HepG2 (cell line): ENCODE data around the gene NME7. TPM values are rescaled to one million over a fixed set of nuclear protein-coding genes. Genes with fewer than 3 reads are reported as not detected.

Experiments used
- ATAC-seq: fragments of 200-7000 bp; cut with Tn5 transposase; 3 replicates; pipeline ENCODE4 v1.9.1; 2020; ENCODE audit warnings: mild to moderate bottlenecking, moderate library complexity
- BruUV-seq: library from RNA; stranded (reverse); fragments of 400-500 nt; replicated peaks from 2 replicates; lab custom pipeline; 2021; lab: Mats Ljungman, UMichigan
- CTCF ChIA-PET: fragments of 300-600 bp; formaldehyde crosslinking; extraction: SDS; loops from one replicate; lab custom pipeline; 2021; ENCODE audit warnings: low total read pairs, inconsistent platforms, low intra/inter-chr PET ratio; lab: Yijun Ruan, JAX
- POLR2A ChIA-PET: fragments of 350-600 bp; sonication (Branson Sonifier 250); formaldehyde crosslinking; loops from one replicate; lab custom pipeline; 2020; ENCODE audit warnings: antibody characterized with exemption, inconsistent platforms; lab: Yijun Ruan, JAX
- DNase-seq: peaks from one replicate; pipeline ENCODE4 v3.0.0-alpha.2; 2015; ENCODE audit warnings: low spot score
- FAIRE-seq: peaks from 3 replicates; lab custom pipeline; 2011; peaks lifted over from hg19 to GRCh38; lab: Jason Lieb, UNC
- H2AFZ ChIP-seq: one replicate; pipeline ENCODE4 v1.6.1; 2011; ENCODE audit warnings: low read length, inconsistent platforms
- H3K27ac ChIP-seq: fragments of 300-600 bp; 3 replicates; pipeline ENCODE4 v1.8.0; 2011; ENCODE audit warnings: mixed run types, mild to moderate bottlenecking, mixed read lengths, low read length, inconsistent platforms; ENCODE audit not compliant: insufficient read depth; ENCODE audit errors: extremely low read length
- H3K27me3 ChIP-seq, 2 experiments: fragments of 200-600 bp in 1 of 2; 2 replicates in 1 of 2; 3 replicates in 1 of 2; pipeline versions ENCODE4 v1.6.0 to v1.8.0; 2011; ENCODE audit warnings: low read length in 2 of 2, mild to moderate bottlenecking in 2 of 2, moderate library complexity in 2 of 2, inconsistent platforms in 1 of 2; ENCODE audit not compliant: insufficient read depth in 2 of 2, control insufficient read depth in 1 of 2
- H3K36me3 ChIP-seq, 2 experiments: fragments of 200-600 bp in 1 of 2; replicated peaks in 1 of 2; 2 replicates in 1 of 2; 3 replicates in 1 of 2; pipeline versions ENCODE4 v1.5.1 to v1.8.0; 2011; ENCODE audit warnings: low read length in 2 of 2, inconsistent platforms in 1 of 2; ENCODE audit not compliant: insufficient read depth in 2 of 2, control insufficient read depth in 1 of 2
- H3K4me1 ChIP-seq: 2 replicates; pipeline ENCODE4 v1.5.1; 2012; ENCODE audit warnings: low read length, inconsistent platforms; ENCODE audit not compliant: insufficient read depth
- H3K4me2 ChIP-seq: 2 replicates; pipeline ENCODE4 v1.6.0; 2011; ENCODE audit warnings: low read depth, low read length, inconsistent platforms
- H3K4me3 ChIP-seq, 3 experiments: fragments of 200-600 bp in 1 of 3; sonication (generic), shearing (Covaris generic) in 1 of 3; replicated peaks in 1 of 3; 2 replicates each; pipeline ENCODE4 v1.5.1; 2011 to 2016; ENCODE audit warnings: low read length in 3 of 3, inconsistent platforms in 2 of 3, low read depth in 2 of 3, mild to moderate bottlenecking in 2 of 3, control low read depth in 1 of 3, mixed read lengths in 1 of 3; ENCODE audit not compliant: insufficient read depth in 1 of 3
- H3K79me2 ChIP-seq: one replicate; pipeline ENCODE4 v1.6.1; 2011; ENCODE audit warnings: low read length, inconsistent platforms; ENCODE audit not compliant: insufficient read depth
- H3K9ac ChIP-seq: 2 replicates; pipeline ENCODE4 v1.6.0; 2011; ENCODE audit warnings: mild to moderate bottlenecking, low read depth, low read length, inconsistent platforms; ENCODE audit not compliant: insufficient read depth
- H3K9me3 ChIP-seq: 2 replicates; pipeline ENCODE4 v1.5.1; 2012; ENCODE audit warnings: mild to moderate bottlenecking, low read length
- H4K20me1 ChIP-seq: 2 replicates; pipeline ENCODE4 v1.6.0; 2011; ENCODE audit warnings: inconsistent platforms, mild to moderate bottlenecking, low read length, moderate library complexity; ENCODE audit not compliant: insufficient read depth
- ATF4 ChIP-seq, 2 experiments: fragments of 450-650 bp in 1 of 2; sonication (generic) in 1 of 2; formaldehyde crosslinking; IDR thresholded peaks; 2 replicates each; pipeline versions ENCODE4 v1.5.0 to v1.8.0; 2020 to 2022; ENCODE audit warnings: mild to moderate bottlenecking in 1 of 2, missing genetic modification reagents in 1 of 2
- CENPBD1 ChIP-seq: sonication (generic); formaldehyde crosslinking; IDR thresholded peaks from 2 replicates; pipeline ENCODE4 v1.8.0; 2022; ENCODE audit warnings: missing genetic modification reagents, low read depth, mild to moderate bottlenecking, borderline replicate concordance
- HMG20A ChIP-seq: IDR thresholded peaks from 2 replicates; pipeline ENCODE4 v1.6.1; 2016; ENCODE audit warnings: borderline replicate concordance
- SOX6 ChIP-seq, 2 experiments: fragments of 450-650 bp in 1 of 2; sonication (generic) in 1 of 2; formaldehyde crosslinking in 1 of 2; IDR thresholded peaks; 2 replicates each; pipeline versions ENCODE4 v1.4.0 to v1.6.1; 2017 to 2020; ENCODE audit warnings: antibody characterized with exemption in 1 of 2, mild to moderate bottlenecking in 1 of 2, missing genetic modification reagents in 1 of 2
- TFDP1 ChIP-seq: IDR thresholded peaks from 2 replicates; pipeline ENCODE4 v1.6.1; 2016; ENCODE audit warnings: missing compliant biosample characterization, missing genetic modification reagents, borderline replicate concordance
- TRIM24 ChIP-seq: sonication (generic); formaldehyde crosslinking; IDR thresholded peaks from 2 replicates; pipeline ENCODE4 v1.8.0; 2022; ENCODE audit warnings: mild to moderate bottlenecking, missing genetic modification reagents
- ZFAT ChIP-seq: sonication (generic); formaldehyde crosslinking; conservative IDR thresholded peaks from 2 replicates; pipeline ENCODE4 v1.8.1; 2023; ENCODE audit warnings: missing genetic modification reagents, inconsistent platforms
- ZNF354B ChIP-seq: sonication (generic); formaldehyde crosslinking; IDR thresholded peaks from 2 replicates; pipeline ENCODE4 v1.8.0; 2022; ENCODE audit warnings: mild to moderate bottlenecking, missing genetic modification reagents
- ZSCAN25 ChIP-seq: sonication (generic); formaldehyde crosslinking; IDR thresholded peaks from 2 replicates; pipeline ENCODE4 v1.8.0; 2022; ENCODE audit warnings: mild to moderate bottlenecking, missing genetic modification reagents
- WGBS: methylation state at CpG from one replicate; pipeline ENCODE4 v1.1.6; 2017; ENCODE audit warnings: low lambda C conversion rate; 5-methylcytosine and 5-hydroxymethylcytosine counted together
- in situ Hi-C: cut with HindIII; loops from 2 replicates; pipeline ENCODE4 v1.10.0; 2017; ENCODE audit warnings: low pct_unique_long_range_greater_than_20kb; ENCODE audit not compliant: extremely low pct_ligation_motif_present
- intact Hi-C: fragments of 100-400 bp; cut with micrococcal nuclease; formaldehyde crosslinking; loops from one replicate; pipeline ENCODE4 v1.10.0; 2022; ENCODE audit not compliant: unreplicated experiment
- polyA plus RNA-seq, 8 experiments: library from polyadenylated mRNA; depleted of rRNA in 3 of 8; stranded (reverse) in 7 of 8; unstranded in 1 of 8; fragments of >200 nt; fragmentation: Illumina TruSeq in 4 of 8; extraction: Trizol in 4 of 8; gene quantifications; 2 replicates each; pipeline versions ENCODE4 v1.2.1 to v1.2.3, GENCODE V29; 2011 to 2016; ENCODE audit warnings: low read depth in 4 of 8, missing spikeins in 1 of 8, mixed read lengths in 1 of 8; ENCODE audit not compliant: insufficient read depth in 1 of 8
- total RNA-seq, 5 experiments: library from RNA; depleted of rRNA; stranded (reverse); fragments of >200 nt; fragmentation: Illumina TruSeq; extraction: Trizol; gene quantifications; 2 replicates each; pipeline ENCODE4 v1.2.3, GENCODE V29; 2016; ENCODE audit warnings: low read depth in 1 of 5
- TF ChIP-seq, protein P1 (sequence below): sonication (generic); formaldehyde crosslinking; IDR thresholded peaks from 2 replicates; pipeline ENCODE4 v1.4.0; 2020; ENCODE audit warnings: mild to moderate bottlenecking, missing genetic modification reagents, borderline replicate concordance

Gene NME7
- total and polyA plus RNA-seq, 2 of the 13 experiments (the other 11 are each of a cell fraction or from before 2014, with no cell fraction given) = 9.4 to 22.5 TPM

DNA sequence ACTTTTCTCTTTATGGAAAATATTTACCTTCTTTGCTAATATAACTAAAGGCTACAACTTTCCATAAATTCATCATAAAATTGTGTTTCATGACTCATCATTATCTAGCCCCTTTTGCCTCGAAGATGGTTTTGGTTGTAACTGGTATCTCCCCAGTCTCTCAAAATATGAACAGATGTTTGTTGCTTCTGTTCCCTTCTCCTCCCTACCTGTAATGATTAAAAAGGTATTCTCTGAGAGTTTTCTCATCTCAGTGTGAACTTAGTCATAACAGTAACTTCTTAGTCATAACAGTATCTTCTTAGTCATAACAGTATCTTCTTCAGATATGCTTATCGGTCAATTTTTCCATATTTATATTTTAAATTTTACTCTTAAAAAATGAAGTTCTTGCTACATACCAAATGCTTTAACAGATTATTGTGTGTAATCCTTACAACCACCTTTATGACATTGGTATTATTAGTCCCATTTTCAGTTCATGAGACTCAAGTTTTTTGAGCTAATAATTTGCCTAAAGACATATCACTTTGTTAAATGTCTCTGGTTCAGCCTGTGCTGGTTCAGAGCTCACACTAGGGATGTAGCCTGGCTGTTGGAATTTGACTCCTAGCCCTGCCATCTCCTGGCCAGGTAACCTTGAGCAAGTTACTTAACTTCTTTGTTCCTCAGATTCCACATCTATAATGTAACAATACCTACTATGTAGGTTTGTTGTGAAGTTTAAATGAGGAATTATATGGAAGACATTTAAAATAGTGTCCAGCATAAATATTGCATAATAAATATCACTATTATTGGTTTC, 228.5 kb downstream of the NME7 start (continued):
- TF ChIP-seq CENPBD1 (no peak), TRIM24 (CRISPR knock-in tag) (no peak), HMG20A (CRISPR knock-in tag) (peak; percentile 22; the same call in 1 of the 2 replicates), TFDP1 (CRISPR knock-in tag) (no peak), ATF4 (CRISPR knock-in tag; IDR thresholded peaks at IDR 0.05) (no peak), ZNF354B (CRISPR knock-in tag) (no peak), SOX6 (IDR thresholded peaks at IDR 0.05) (no peak), SOX6 (CRISPR knock-in tag; IDR thresholded peaks at IDR 0.05) (peak; percentile 65)

DNA sequence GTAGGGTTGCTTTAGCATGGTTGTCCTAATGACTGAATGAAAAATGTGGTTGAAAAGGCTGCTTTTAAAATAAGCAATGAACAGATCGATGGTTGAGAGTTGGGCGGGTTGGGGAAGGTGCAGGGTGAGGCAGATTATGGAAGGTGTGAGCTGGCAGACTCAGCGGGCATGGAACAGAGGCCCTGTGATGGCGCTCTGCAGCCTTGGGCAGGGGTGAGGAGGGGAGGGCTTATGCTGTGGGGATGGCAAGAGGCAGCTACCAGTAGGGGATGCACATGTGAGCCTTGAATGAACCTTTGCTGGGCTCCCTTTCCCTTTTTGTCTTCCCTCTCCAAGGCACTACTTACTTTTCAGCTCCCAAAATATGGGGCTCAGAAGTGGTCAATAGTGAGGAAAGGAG, 230.2 kb downstream of the NME7 start:
- H3K9ac ChIP-seq = no peak overlapping the region
- 99% methylated on average over 4 of the region's 4 CpGs for WGBS

More for the DNA sequence above, 230.2 kb downstream of the NME7 start:
- Histone ChIP-seq H3K27ac (no peak overlapping the region), H3K79me2 (no peaks in the 10 kb centered on the region), H3K4me1 (peaks cover 21% of the 10 kb centered on the region)
- no peak for FAIRE-seq
- POLR2A ChIA-PET = no interaction called here
- TF ChIP-seq, protein P1, sequence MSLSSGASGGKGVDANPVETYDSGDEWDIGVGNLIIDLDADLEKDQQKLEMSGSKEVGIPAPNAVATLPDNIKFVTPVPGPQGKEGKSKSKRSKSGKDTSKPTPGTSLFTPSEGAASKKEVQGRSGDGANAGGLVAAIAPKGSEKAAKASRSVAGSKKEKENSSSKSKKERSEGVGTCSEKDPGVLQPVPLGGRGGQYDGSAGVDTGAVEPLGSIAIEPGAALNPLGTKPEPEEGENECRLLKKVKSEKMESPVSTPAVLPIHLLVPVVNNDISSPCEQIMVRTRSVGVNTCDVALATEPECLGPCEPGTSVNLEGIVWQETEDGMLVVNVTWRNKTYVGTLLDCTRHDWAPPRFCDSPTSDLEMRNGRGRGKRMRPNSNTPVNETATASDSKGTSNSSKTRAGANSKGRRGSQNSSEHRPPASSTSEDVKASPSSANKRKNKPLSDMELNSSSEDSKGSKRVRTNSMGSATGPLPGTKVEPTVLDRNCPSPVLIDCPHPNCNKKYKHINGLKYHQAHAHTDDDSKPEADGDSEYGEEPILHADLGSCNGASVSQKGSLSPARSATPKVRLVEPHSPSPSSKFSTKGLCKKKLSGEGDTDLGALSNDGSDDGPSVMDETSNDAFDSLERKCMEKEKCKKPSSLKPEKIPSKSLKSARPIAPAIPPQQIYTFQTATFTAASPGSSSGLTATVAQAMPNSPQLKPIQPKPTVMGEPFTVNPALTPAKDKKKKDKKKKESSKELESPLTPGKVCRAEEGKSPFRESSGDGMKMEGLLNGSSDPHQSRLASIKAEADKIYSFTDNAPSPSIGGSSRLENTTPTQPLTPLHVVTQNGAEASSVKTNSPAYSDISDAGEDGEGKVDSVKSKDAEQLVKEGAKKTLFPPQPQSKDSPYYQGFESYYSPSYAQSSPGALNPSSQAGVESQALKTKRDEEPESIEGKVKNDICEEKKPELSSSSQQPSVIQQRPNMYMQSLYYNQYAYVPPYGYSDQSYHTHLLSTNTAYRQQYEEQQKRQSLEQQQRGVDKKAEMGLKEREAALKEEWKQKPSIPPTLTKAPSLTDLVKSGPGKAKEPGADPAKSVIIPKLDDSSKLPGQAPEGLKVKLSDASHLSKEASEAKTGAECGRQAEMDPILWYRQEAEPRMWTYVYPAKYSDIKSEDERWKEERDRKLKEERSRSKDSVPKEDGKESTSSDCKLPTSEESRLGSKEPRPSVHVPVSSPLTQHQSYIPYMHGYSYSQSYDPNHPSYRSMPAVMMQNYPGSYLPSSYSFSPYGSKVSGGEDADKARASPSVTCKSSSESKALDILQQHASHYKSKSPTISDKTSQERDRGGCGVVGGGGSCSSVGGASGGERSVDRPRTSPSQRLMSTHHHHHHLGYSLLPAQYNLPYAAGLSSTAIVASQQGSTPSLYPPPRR (CRISPR knock-in tag) = no peak
- TF ChIP-seq ZSCAN25 (peak; percentile 93), ZFAT (no peak)
- TF ChIP-seq, all 625 proteins: peak for 1
- CTCF ChIA-PET = no interaction called here
- H3K36me3 ChIP-seq = peaks cover 2 to 5% of the 10 kb centered on the region in 2 experiments; a peak in 4 of 5 replicates
- H4K20me1 ChIP-seq = no peaks in the 10 kb centered on the region
- ATAC-seq (peak; percentile 31), DNase-seq (no peak)
- no peak overlapping the region for H3K4me2 ChIP-seq
- in situ Hi-C loops (no loop called here), intact Hi-C loops (no loop called here)
- no TSS peak for BruUV-seq
- H2AFZ ChIP-seq = no peak overlapping the region
- no peaks in the 10 kb centered on the region for H3K27me3 ChIP-seq
- H3K9me3 ChIP-seq = no peaks in the 10 kb centered on the region
- H3K4me3 ChIP-seq = no peak overlapping the region
